ENCODE results near the gene SH3GLB1.

- TF ChIP-seq CTCF (IDR thresholded peaks at IDR 0.05), result no peak
- no peak for TF ChIP-seq POLR2A (IDR thresholded peaks at IDR 0.05)
Observed at GRCh38 chr1:86757272-86757984, 53.1 kb downstream of the SH3GLB1 start.
